B cell (primary cell): ENCODE data around the gene DPT. TPM values are rescaled to one million over a fixed set of nuclear protein-coding genes. Genes with fewer than 3 reads are reported as not detected.

Experiments used
- ATAC-seq: fragments of 200-7000 bp; cut with Tn5 transposase; one replicate; pipeline ENCODE4 v1.10.0; 2021; ENCODE audit warnings: low read depth, mild to moderate bottlenecking, moderate number of reproducible peaks, moderate library complexity
- CTCF ChIA-PET: fragments of 350-600 bp; sonication (Branson Sonifier 250); formaldehyde crosslinking; loops from one replicate; lab custom pipeline; 2021; ENCODE audit warnings: antibody characterized with exemption, inconsistent platforms; lab: Charles Lee
- POLR2A ChIA-PET: fragments of 350-600 bp; sonication (Branson Sonifier 250); formaldehyde crosslinking; loops from one replicate; lab custom pipeline; 2021; ENCODE audit warnings: antibody characterized with exemption; lab: Charles Lee
- DNase-seq: peaks from one replicate; pipeline ENCODE4 v3.0.0; 2013
- H2AFZ ChIP-seq: 2 replicates; pipeline ENCODE4 v1.6.1; 2012; ENCODE audit warnings: mild to moderate bottlenecking, low read depth, low read length; ENCODE audit not compliant: insufficient read depth, poor library complexity, severe bottlenecking
- H3K27ac ChIP-seq, 2 donors: 1 replicate in 1 of 2; 2 replicates in 1 of 2; pipeline ENCODE4 v1.5.1; 2012 to 2013; ENCODE audit warnings: low read length in 2 of 2, mild to moderate bottlenecking in 2 of 2, moderate library complexity in 1 of 2
- H3K27me3 ChIP-seq, 4 experiments: fragments of 200-600 bp in 1 of 4; sonication (generic) in 1 of 4; replicated peaks in 1 of 4; 1 replicate in 2 of 4; 2 replicates in 2 of 4; pipeline versions ENCODE4 v1.6.1 to v1.7.0; 2013 to 2016; ENCODE audit warnings: low read length in 3 of 4, mild to moderate bottlenecking in 2 of 4, mixed read lengths in 1 of 4, moderate library complexity in 1 of 4; ENCODE audit not compliant: insufficient read depth in 4 of 4, control insufficient read depth in 3 of 4; ENCODE audit errors: control extremely low read depth in 1 of 4
- H3K36me3 ChIP-seq, 2 experiments: replicated peaks in 1 of 2; 1 replicate in 1 of 2; 2 replicates in 1 of 2; pipeline versions ENCODE4 v1.6.1 to v1.7.1; 2013; ENCODE audit warnings: low read length in 1 of 2; ENCODE audit not compliant: insufficient read depth in 2 of 2, control insufficient read depth in 1 of 2; ENCODE audit errors: control extremely low read depth in 1 of 2, extremely low read depth in 1 of 2
- H3K4me1 ChIP-seq, 2 donors: fragments of 200-600 bp in 1 of 2; sonication (generic) in 1 of 2; 1 replicate in 1 of 2; 2 replicates in 1 of 2; pipeline versions ENCODE4 v1.5.1 to v1.6.1; 2013 to 2017; ENCODE audit warnings: low read length in 2 of 2; ENCODE audit not compliant: control insufficient read depth in 2 of 2, insufficient read depth in 2 of 2
- H3K4me2 ChIP-seq: replicated peaks from 2 replicates; pipeline ENCODE3; 2012; ENCODE audit warnings: mild to moderate bottlenecking, low read depth, low read length; ENCODE audit not compliant: poor library complexity, severe bottlenecking
- H3K4me3 ChIP-seq, 5 experiments: fragments of 200-600 bp in 1 of 5; sonication (generic) in 1 of 5; 1 replicate in 3 of 5; 2 replicates in 2 of 5; pipeline versions ENCODE4 v1.5.1 to v1.7.0; 2011 to 2016; ENCODE audit warnings: low read length in 4 of 5, mild to moderate bottlenecking in 4 of 5, low read depth in 2 of 5, control low read depth in 1 of 5, moderate library complexity in 1 of 5; ENCODE audit not compliant: insufficient read depth in 1 of 5; ENCODE audit errors: control extremely low read depth in 1 of 5, extremely low read depth in 1 of 5
- H3K79me2 ChIP-seq: fragments of 200-600 bp; sonication (generic); one replicate; pipeline ENCODE4 v1.6.0; 2016; ENCODE audit warnings: low read length; ENCODE audit not compliant: control insufficient read depth, insufficient read depth
- H3K9ac ChIP-seq: fragments of 200-600 bp; sonication (generic); 2 replicates; pipeline ENCODE4 v1.6.1; 2017; ENCODE audit warnings: mild to moderate bottlenecking, low read length, moderate library complexity
- H3K9me3 ChIP-seq, 3 donors: one replicate each; pipeline versions ENCODE4 v1.6.1 to v1.7.1; 2013; ENCODE audit warnings: low read length in 2 of 3; ENCODE audit not compliant: control insufficient read depth in 2 of 3, insufficient read depth in 1 of 3; ENCODE audit errors: control extremely low read depth in 1 of 3
- H4K20me1 ChIP-seq: 2 replicates; pipeline ENCODE4 v1.6.0; 2012; ENCODE audit warnings: mild to moderate bottlenecking, low read length; ENCODE audit not compliant: insufficient read depth, control insufficient read depth, poor library complexity, severe bottlenecking
- H3K27ac Mint-ChIP-seq: one replicate; pipeline ENCODE4 v1.8.0; 2021; ENCODE audit warnings: mixed read lengths
- H3K27me3 Mint-ChIP-seq: one replicate; pipeline ENCODE4 v1.8.0; 2021; ENCODE audit warnings: mixed read lengths
- H3K4me1 Mint-ChIP-seq: one replicate; pipeline ENCODE4 v1.8.0; 2021; ENCODE audit warnings: mixed read lengths
- H3K4me3 Mint-ChIP-seq: one replicate; pipeline ENCODE4 v1.8.0; 2021; ENCODE audit warnings: mixed read lengths
- H3K9me3 Mint-ChIP-seq: one replicate; pipeline ENCODE4 v1.8.0; 2022; ENCODE audit warnings: mixed read lengths; ENCODE audit not compliant: insufficient read depth
- CTCF ChIP-seq: fragments of 200-600 bp; IDR thresholded peaks from one replicate; pipeline ENCODE4 v1.8.0; 2022; ENCODE audit warnings: antibody characterized with exemption, mild to moderate bottlenecking
- EZH2 ChIP-seq: IDR thresholded peaks from 2 replicates; pipeline ENCODE4 v1.6.1; 2012; ENCODE audit warnings: borderline replicate concordance, low read depth, mild to moderate bottlenecking, moderate library complexity, low read length; ENCODE audit not compliant: insufficient read depth, poor library complexity, severe bottlenecking
- WGBS: methylation state at CpG from one replicate; pipeline ENCODE4 v1.1.5; 2013; ENCODE audit warnings: missing lambda C conversion rate; ENCODE audit not compliant: insufficient coverage; 5-methylcytosine and 5-hydroxymethylcytosine counted together
- intact Hi-C: fragments of 100-400 bp; cut with micrococcal nuclease; formaldehyde crosslinking; loops from one replicate; pipeline ENCODE4 v1.10.0; 2022
- polyA plus RNA-seq: library from polyadenylated mRNA; depleted of rRNA; stranded (reverse); fragments of >200 nt; gene quantifications from 2 replicates; pipeline ENCODE4 v1.2.3, GENCODE V29; 2012
- total RNA-seq, 2 donors: library from RNA; stranded (reverse); fragments of 120-200 nt in 1 of 2; gene quantifications; 1 replicate in 1 of 2; 2 replicates in 1 of 2; pipeline versions ENCODE4 v1.2.3 to v1.2.4, GENCODE V29; 2013 to 2022

The DPT gene
- total and polyA plus RNA-seq, 2 donors (not counting 1 experiment from before 2014, with no cell fraction given): not detected

DNA sequence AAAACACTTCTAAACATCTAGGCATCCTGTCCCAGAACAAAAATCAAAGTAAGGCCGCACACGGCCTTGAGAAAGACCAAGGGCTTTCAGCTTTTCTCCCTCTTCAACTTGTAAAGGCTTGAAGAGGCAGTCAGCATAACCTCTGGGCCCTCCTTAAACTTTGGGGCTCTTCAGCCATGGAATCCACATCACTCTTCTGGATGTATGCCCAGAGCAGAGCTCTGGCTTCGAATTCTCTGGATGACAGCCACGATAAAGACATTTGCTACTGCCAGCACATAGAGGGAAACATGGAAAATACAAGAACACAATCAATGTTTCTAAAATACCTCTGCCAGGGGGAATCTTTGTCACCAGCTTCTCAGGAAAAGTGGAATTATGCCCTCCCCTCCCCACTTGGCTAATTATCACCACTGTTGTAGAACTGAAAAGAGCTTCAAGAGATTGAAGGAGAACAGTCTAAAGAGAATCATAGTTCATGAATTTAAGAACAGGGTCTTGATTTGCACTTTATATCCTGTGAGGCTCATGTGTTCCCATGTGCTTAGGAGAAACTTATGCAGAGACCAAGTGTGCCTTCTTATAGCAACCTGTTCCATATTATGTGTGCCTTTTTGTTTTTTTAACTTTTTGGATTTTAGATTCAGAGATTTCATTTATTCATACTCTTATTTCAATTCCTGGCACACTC lies 39.0 kb upstream of the DPT start:
- no peak overlapping the region for H3K27ac Mint-ChIP-seq
- Histone ChIP-seq H3K27ac (no peak overlapping the region), H3K79me2 (no peaks in the 10 kb centered on the region), H2AFZ (no peak overlapping the region), H3K4me2 (no peak overlapping the region), H4K20me1 (no peaks in the 10 kb centered on the region), H3K36me3 (no peaks in the 10 kb centered on the region), H3K9ac (no peak overlapping the region), H3K9me3 (no peaks in the 10 kb centered on the region), H3K4me1 (no peaks in the 10 kb centered on the region), H3K4me3 (no peak overlapping the region), H3K27me3 (no peaks in the 10 kb centered on the region)
- H3K9me3 Mint-ChIP-seq: no peaks in the 10 kb centered on the region
- intact Hi-C loops: no loop called here
- CTCF ChIA-PET: no interaction called here
- WGBS: 86% methylated on average over 3 of the region's 4 CpGs
- H3K4me1 Mint-ChIP-seq: no peaks in the 10 kb centered on the region
- POLR2A ChIA-PET: no interaction called here
- H3K27me3 Mint-ChIP-seq: no peaks in the 10 kb centered on the region
- H3K4me3 Mint-ChIP-seq: no peak overlapping the region
- ATAC-seq (no peak), DNase-seq (no peak)
- no peak for TF ChIP-seq CTCF
- TF ChIP-seq EZH2: no peak

- H3K4me3 Mint-ChIP-seq: no peak overlapping the region
- no peaks in the 10 kb centered on the region for H4K20me1 ChIP-seq
- WGBS: 60% methylated on average over 1 of the region's 5 CpGs
- H3K9me3 ChIP-seq: no peaks in the 10 kb centered on the region
- no peaks in the 10 kb centered on the region for H3K27me3 Mint-ChIP-seq
- intact Hi-C loops: no loop called here
- H2AFZ ChIP-seq: no peak overlapping the region
- POLR2A ChIA-PET: no interaction called here
- no peaks in the 10 kb centered on the region for H3K4me1 ChIP-seq
- no peak overlapping the region for H3K4me2 ChIP-seq
- TF ChIP-seq CTCF (no peak), EZH2 (no peak)
- H3K4me3 ChIP-seq: no peak overlapping the region
- H3K79me2 ChIP-seq: no peaks in the 10 kb centered on the region
- H3K4me1 Mint-ChIP-seq: no peaks in the 10 kb centered on the region
- no peak overlapping the region for H3K9ac ChIP-seq
- H3K9me3 Mint-ChIP-seq: no peaks in the 10 kb centered on the region
- no peak overlapping the region for H3K27ac ChIP-seq
- ATAC-seq (no peak), DNase-seq (no peak)
- CTCF ChIA-PET: no interaction called here
- no peaks in the 10 kb centered on the region for H3K27me3 ChIP-seq
- no peak overlapping the region for H3K27ac Mint-ChIP-seq
- no peaks in the 10 kb centered on the region for H3K36me3 ChIP-seq
Measured at GRCh38 chr1:168766568-168766967, 37.6 kb upstream of the DPT start.
